Endothelial cell of umbilical vein (primary cell): ENCODE measurements around the gene CSNK1G2. TPM values are rescaled to one million over a fixed set of nuclear protein-coding genes. Genes with fewer than 3 reads are reported as not detected.
A peak's percentile ranks its signal among the peaks of the same experiment; 100 is the strongest.

Experiments used
- Bru-seq: library from RNA; stranded (reverse); fragments of 400-500 nt; gene quantifications from one replicate; lab custom pipeline; 2021; lab: Mats Ljungman, UMichigan
- BruChase-seq, 2 experiments: library from RNA; stranded (reverse); fragments of 400-500 nt; gene quantifications; one replicate each; lab custom pipeline; 2021; lab: Mats Ljungman, UMichigan
- BruUV-seq: library from RNA; stranded (reverse); fragments of 400-500 nt; replicated peaks from 2 replicates; lab custom pipeline; 2021; lab: Mats Ljungman, UMichigan
- CTCF ChIA-PET: fragments of 300-600, 350-600 bp; sonication (Branson Sonifier 250); formaldehyde crosslinking; loops from one replicate; lab custom pipeline; 2021; ENCODE audit warnings: antibody characterized with exemption, inconsistent platforms; lab: Charles Lee
- POLR2A ChIA-PET: fragments of 300-600, 350-600 bp; sonication (Branson Sonifier 250); formaldehyde crosslinking; loops from one replicate; lab custom pipeline; 2021; ENCODE audit warnings: antibody characterized with exemption, inconsistent platforms; lab: Charles Lee
- DNase-seq: peaks from one replicate; pipeline ENCODE4 v3.0.0-alpha.2; 2011; ENCODE audit warnings: low read depth, low spot score
- FAIRE-seq: peaks from 2 replicates; lab custom pipeline; 2011; peaks lifted over from hg19 to GRCh38; lab: Jason Lieb, UNC
- H2AFZ ChIP-seq: 2 replicates; pipeline ENCODE4 v1.6.0; 2012; ENCODE audit warnings: low read depth, low read length, control low read depth, inconsistent platforms
- H3K27ac ChIP-seq: 2 replicates; pipeline ENCODE4 v1.5.1; 2011; ENCODE audit warnings: low read depth, mild to moderate bottlenecking, control low read depth, low read length, moderate library complexity; ENCODE audit not compliant: insufficient read depth
- H3K27me3 ChIP-seq, 2 experiments: 2 replicates each; pipeline versions ENCODE4 v1.6.0 to v1.6.1; 2011; ENCODE audit warnings: low read length in 2 of 2, mixed read lengths in 1 of 2; ENCODE audit not compliant: control insufficient read depth in 2 of 2, insufficient read depth in 2 of 2
- H3K36me3 ChIP-seq, 2 experiments: 2 replicates in 1 of 2; 3 replicates in 1 of 2; pipeline ENCODE4 v1.5.1; 2011; ENCODE audit warnings: low read length in 2 of 2, mild to moderate bottlenecking in 1 of 2, moderate library complexity in 1 of 2; ENCODE audit not compliant: control insufficient read depth in 2 of 2, insufficient read depth in 2 of 2; ENCODE audit errors: extremely low read depth in 1 of 2
- H3K4me1 ChIP-seq: 3 replicates; pipeline ENCODE4 v1.5.1; 2011; ENCODE audit warnings: mild to moderate bottlenecking, low read length; ENCODE audit not compliant: control insufficient read depth, insufficient read depth; ENCODE audit errors: extremely low read depth
- H3K4me2 ChIP-seq: 2 replicates; pipeline ENCODE4 v1.6.1; 2011; ENCODE audit warnings: low read length, control low read depth, mixed read lengths; ENCODE audit not compliant: insufficient read depth
- H3K4me3 ChIP-seq, 3 experiments: fragments of 200-600 bp in 1 of 3; sonication (generic), shearing (Covaris generic) in 1 of 3; replicated peaks in 1 of 3; 2 replicates each; pipeline ENCODE4 v1.5.1; 2011 to 2016; ENCODE audit warnings: control low read depth in 3 of 3, low read length in 3 of 3, mild to moderate bottlenecking in 2 of 3, inconsistent platforms in 1 of 3, low read depth in 1 of 3, moderate library complexity in 1 of 3; ENCODE audit not compliant: insufficient read depth in 1 of 3
- H3K79me2 ChIP-seq: 2 replicates; pipeline ENCODE4 v1.6.0; 2012; ENCODE audit warnings: low read length, inconsistent platforms; ENCODE audit not compliant: control insufficient read depth, insufficient read depth
- H3K9ac ChIP-seq: replicated peaks from 2 replicates; pipeline ENCODE3; 2011; ENCODE audit warnings: low read length, control low read depth; ENCODE audit not compliant: insufficient read depth; ENCODE audit errors: extremely low read depth
- H3K9me1 ChIP-seq: replicated peaks from 3 replicates; pipeline ENCODE4 v1.6.0; 2011; ENCODE audit warnings: mild to moderate bottlenecking, low read length; ENCODE audit not compliant: control insufficient read depth, insufficient read depth; ENCODE audit errors: extremely low read depth
- H3K9me3 ChIP-seq: replicated peaks from 2 replicates; pipeline ENCODE4 v1.5.1; 2012; ENCODE audit warnings: low read length, inconsistent platforms; ENCODE audit not compliant: control insufficient read depth, insufficient read depth
- H4K20me1 ChIP-seq: replicated peaks from 2 replicates; pipeline ENCODE3; 2011; ENCODE audit warnings: mild to moderate bottlenecking, low read length; ENCODE audit not compliant: control insufficient read depth, insufficient read depth; ENCODE audit errors: extremely low read depth
- CTCF ChIP-seq, 2 donors: IDR thresholded peaks; 1 replicate in 1 of 2; 2 replicates in 1 of 2; pipeline ENCODE4 v1.5.1; 2011; ENCODE audit warnings: low read length in 2 of 2, mild to moderate bottlenecking in 2 of 2, moderate library complexity in 2 of 2, control low read depth in 1 of 2, inconsistent platforms in 1 of 2, low read depth in 1 of 2; ENCODE audit not compliant: insufficient read depth in 1 of 2; ENCODE audit errors: extremely low read depth in 1 of 2
- EZH2 ChIP-seq: IDR thresholded peaks from 2 replicates; pipeline ENCODE4 v1.6.1; 2012; ENCODE audit warnings: borderline replicate concordance, low read depth, mild to moderate bottlenecking, moderate library complexity, low read length, inconsistent platforms; ENCODE audit not compliant: severe bottlenecking
- FOS ChIP-seq: IDR thresholded peaks from 2 replicates; pipeline ENCODE4 v1.6.1; 2011; ENCODE audit warnings: mild to moderate bottlenecking, low read length, moderate library complexity, borderline replicate concordance; ENCODE audit not compliant: insufficient read depth
- GATA2 ChIP-seq: IDR thresholded peaks from 2 replicates; pipeline ENCODE4 v1.7.0; 2011; ENCODE audit warnings: low read depth, mild to moderate bottlenecking, moderate library complexity, mixed read lengths, low read length; ENCODE audit not compliant: insufficient read length, insufficient read depth
- MAX ChIP-seq: IDR thresholded peaks from 2 replicates; pipeline ENCODE4 v1.6.1; 2011; ENCODE audit not compliant: insufficient read depth, insufficient read length
- POLR2AphosphoS5 ChIP-seq: IDR thresholded peaks from 2 replicates; pipeline ENCODE4 v1.6.1; 2012; ENCODE audit warnings: low read depth, mild to moderate bottlenecking, control low read depth, low read length, moderate library complexity; ENCODE audit not compliant: insufficient read depth
- dilution Hi-C: fragments of 300-500 bp; cut with MboI; formaldehyde crosslinking; loops from one replicate; pipeline ENCODE4 v1.15.0; 2019; ENCODE audit warnings: low sequenced_read_pairs; ENCODE audit not compliant: extremely low pct_ligation_motif_present
- intact Hi-C: fragments of 100-400 bp; cut with micrococcal nuclease; formaldehyde crosslinking; loops from one replicate; pipeline ENCODE4 v1.10.0; 2022
- long read RNA-seq: library from polyadenylated mRNA; stranded (forward); transcript quantifications from one replicate; pipeline ENCODE4 v2.0.0, GENCODE V29; 2021
- polyA minus RNA-seq, 3 experiments: library from RNA; depleted of rRNA, polyadenylated mRNA; stranded (reverse); fragments of >200 nt; gene quantifications; 1 replicate in 1 of 3; 2 replicates in 2 of 3; pipeline ENCODE4 v1.2.3, GENCODE V29; 2011
- polyA plus RNA-seq, 4 experiments: library from polyadenylated mRNA; depleted of rRNA in 3 of 4; stranded (reverse) in 3 of 4; unstranded in 1 of 4; fragments of >200 nt; gene quantifications; 2 replicates each; pipeline versions ENCODE4 v1.2.1 to v1.2.3, GENCODE V29; 2011 to 2012; ENCODE audit warnings: missing spikeins in 1 of 4
- total RNA-seq: library from RNA; stranded (reverse); gene quantifications from 2 replicates; pipeline ENCODE4 v1.2.3, GENCODE V29; 2021

CSNK1G2 gene
- total RNA-seq (93.8 and 96.6 TPM in 2 replicates), polyA plus RNA-seq (110 and 134 TPM in 2 replicates), polyA minus RNA-seq (54.4 and 69.3 TPM in 2 replicates), Bru-seq, nascent RNA (percentile 51 among the genes with signal in this experiment), BruChase-seq, experiment 1, labeled RNA remaining after a 6-hour chase (percentile 79 among the genes with signal in this experiment), BruChase-seq, experiment 2, labeled RNA remaining after a 2-hour chase (percentile 70 among the genes with signal in this experiment)
- 38.8 and 65.3 TPM in 2 replicates for polyA plus RNA-seq (2011; cell fraction: cytosol; rRNA removed)
- 260 and 290 TPM in 2 replicates for polyA plus RNA-seq (2011; cell fraction: nucleus; rRNA removed)
- polyA plus RNA-seq (2012), result 55.9 and 84.3 TPM in 2 replicates
- 32.7 TPM for polyA minus RNA-seq (2011; cell fraction: cytosol; rRNA and poly(A)+ RNA removed)
- polyA minus RNA-seq (2011; cell fraction: nucleus; rRNA and poly(A)+ RNA removed), result 30.7 and 61.8 TPM in 2 replicates
- long read RNA-seq, transcript CSNK1G2-201 (12 exons, 2,918 nt), result major isoform, 136 of 224 reads
- long read RNA-seq, partial matches to known transcripts, result 40 of 224 reads
- long read RNA-seq, other reads (novel, unspliced or antisense), result 48 of 224 reads

GRCh38 chr19:1941146-1942077, at the start of gene CSNK1G2:
CSNK1G2 (plus strand) TSS chr19:1941172; CDS start chr19:1969773, 28,601 bp downstream.
- BruUV-seq, result no TSS peak

More at GRCh38 chr19:1941146-1942077, at the start of gene CSNK1G2:
- CTCF ChIA-PET, result interaction anchor here (1.6 kb wide), 1 partner anchor 12 kb away, joined by 6 read pairs; no protein-coding TSS in a partner anchor
- Histone ChIP-seq H4K20me1 (no peaks in the 10 kb centered on the region), H3K9ac (peak within 1 kb of the TSS; percentile 71), H3K9me1 (no peaks in the 10 kb centered on the region), H3K27ac (peak within 1 kb of the TSS; percentile 71), H3K36me3 (no peaks in the 10 kb centered on the region), H3K4me2 (peak within 1 kb of the TSS; percentile 57), H3K27me3 (no peaks in the 10 kb centered on the region), H3K9me3 (no peaks in the 10 kb centered on the region), H3K79me2 (peaks cover 47% of the 10 kb centered on the region), H3K4me3 (peak within 1 kb of the TSS; percentile 35 to 95 (median 49)), H2AFZ (peak within 1 kb of the TSS; percentile 9), H3K4me1 (peaks cover 19% of the 10 kb centered on the region)
- FAIRE-seq, result no peak
- no peak for DNase-seq
- dilution Hi-C loops, result no loop called here
- intact Hi-C loops, result no loop called here
- TF ChIP-seq POLR2AphosphoS5, result no peak
- no peak for TF ChIP-seq CTCF (IDR thresholded peaks at IDR 0.05; ENCODE audit: extremely low read depth in 1 of 2, insufficient read depth in 1 of 2, low read depth in 1 of 2, low read length in 2 of 2)
- TF ChIP-seq MAX, result no peak
- TF ChIP-seq GATA2, result no peak
- no peak for TF ChIP-seq FOS
- no peak for TF ChIP-seq EZH2
- POLR2A ChIA-PET, result no interaction called here
